LNCAP (cell line): ENCODE data around the gene TP63.

Source experiments
- TF ChIP-seq, protein P1 (sequence below): fragments of 450-650 bp; IDR thresholded peaks from 2 replicates; pipeline ENCODE4 v1.5.1; 2017; ENCODE audit warnings: mild to moderate bottlenecking

The TP63 gene

DNA sequence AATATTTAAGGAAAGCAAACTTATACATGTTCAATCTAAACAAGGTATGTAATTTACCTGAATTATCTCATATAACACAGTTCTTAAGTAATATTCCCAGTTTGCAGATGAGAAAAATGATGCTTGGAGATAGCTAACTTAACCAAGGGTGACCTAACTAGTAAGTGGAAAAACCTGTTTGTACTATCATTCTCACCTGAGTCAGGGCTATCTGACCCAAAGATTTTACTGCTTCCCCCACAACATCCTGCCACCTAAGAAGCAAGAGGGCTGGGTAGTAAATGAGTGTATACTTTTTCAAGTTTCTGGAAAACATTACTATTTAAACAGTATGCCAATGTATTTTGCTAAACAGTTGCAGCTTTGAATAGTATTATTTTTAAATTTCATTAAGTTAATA lies 10.6 kb downstream of the TP63 start:
- TF ChIP-seq, protein P1, sequence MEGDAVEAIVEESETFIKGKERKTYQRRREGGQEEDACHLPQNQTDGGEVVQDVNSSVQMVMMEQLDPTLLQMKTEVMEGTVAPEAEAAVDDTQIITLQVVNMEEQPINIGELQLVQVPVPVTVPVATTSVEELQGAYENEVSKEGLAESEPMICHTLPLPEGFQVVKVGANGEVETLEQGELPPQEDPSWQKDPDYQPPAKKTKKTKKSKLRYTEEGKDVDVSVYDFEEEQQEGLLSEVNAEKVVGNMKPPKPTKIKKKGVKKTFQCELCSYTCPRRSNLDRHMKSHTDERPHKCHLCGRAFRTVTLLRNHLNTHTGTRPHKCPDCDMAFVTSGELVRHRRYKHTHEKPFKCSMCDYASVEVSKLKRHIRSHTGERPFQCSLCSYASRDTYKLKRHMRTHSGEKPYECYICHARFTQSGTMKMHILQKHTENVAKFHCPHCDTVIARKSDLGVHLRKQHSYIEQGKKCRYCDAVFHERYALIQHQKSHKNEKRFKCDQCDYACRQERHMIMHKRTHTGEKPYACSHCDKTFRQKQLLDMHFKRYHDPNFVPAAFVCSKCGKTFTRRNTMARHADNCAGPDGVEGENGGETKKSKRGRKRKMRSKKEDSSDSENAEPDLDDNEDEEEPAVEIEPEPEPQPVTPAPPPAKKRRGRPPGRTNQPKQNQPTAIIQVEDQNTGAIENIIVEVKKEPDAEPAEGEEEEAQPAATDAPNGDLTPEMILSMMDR, result no peak

GRCh38 chr3:189646853-189647542 lies 15.8 kb downstream of the TP63 start:
- TF ChIP-seq, protein P1, result no peak

DNA sequence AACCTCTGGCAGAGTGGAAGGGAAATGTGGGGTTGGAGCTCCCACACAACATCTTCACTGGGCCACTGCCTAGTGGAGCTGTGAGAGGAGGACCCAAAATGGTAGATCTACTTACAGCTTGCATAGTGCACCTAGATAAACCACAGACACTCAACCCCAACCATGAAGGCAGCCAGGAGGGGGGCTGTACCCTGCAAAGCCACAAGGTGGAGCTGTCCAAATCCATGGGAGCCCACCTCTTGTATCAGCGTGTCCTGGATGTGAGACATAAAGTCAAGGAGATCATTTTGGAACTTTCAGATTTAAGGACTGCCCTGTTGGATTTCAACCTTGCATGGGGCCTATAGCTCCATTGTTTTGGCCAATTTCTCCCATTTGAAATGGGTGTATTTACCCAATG lies 20.9 kb downstream of the TP63 start:
- TF ChIP-seq, protein P1, result peak; percentile 44; the same call in 1 of the 2 replicates

GRCh38 chr3:189655617-189656016 lies 24.4 kb downstream of the TP63 start:
- TF ChIP-seq, protein P1, result no peak

- TF ChIP-seq, protein P1, result no peak
Measured at GRCh38 chr3:189659571-189659970, 28.4 kb downstream of the TP63 start.

DNA sequence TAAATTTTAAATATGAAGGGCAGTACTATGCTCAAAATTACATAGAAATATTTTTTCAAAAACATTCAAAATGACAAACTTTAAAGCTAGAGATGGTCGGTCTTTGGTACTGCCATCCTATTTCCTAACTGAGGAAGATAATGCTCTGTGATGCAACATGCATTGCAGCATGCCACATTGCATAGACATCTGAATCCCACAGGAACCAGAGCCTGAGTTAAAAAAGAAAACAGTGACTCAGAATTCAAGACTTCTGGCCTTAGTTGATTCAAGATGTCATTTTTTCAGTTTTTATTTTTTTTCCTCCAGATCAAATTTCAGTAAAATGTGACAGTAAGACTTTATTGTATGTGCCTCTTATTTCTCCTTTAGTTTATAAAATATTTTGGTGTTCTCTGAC lies 33.1 kb downstream of the TP63 start:
- TF ChIP-seq, protein P1, result no peak

DNA sequence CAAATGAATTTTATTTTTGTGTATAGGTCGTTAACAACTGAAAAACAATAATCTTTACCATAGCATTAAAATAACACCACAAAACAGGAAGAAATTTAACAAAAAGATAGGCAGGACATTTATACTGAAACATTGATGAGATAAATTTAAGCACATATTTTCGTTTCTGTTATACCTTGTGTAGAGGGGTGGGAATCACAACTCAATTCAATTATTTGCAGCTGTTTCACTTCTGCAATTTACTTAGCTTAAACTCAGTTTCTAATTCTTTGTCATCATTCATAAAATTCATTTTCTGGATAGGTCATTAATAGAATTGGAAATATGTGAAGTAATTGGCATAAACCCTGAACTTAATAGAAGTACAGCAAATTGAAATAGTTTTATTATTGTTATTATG lies 42.3 kb downstream of the TP63 start:
- TF ChIP-seq, protein P1, result no peak
